HG02798 (cell line): ENCODE data around the gene FAM210B.
A peak's percentile ranks its signal among the peaks of the same experiment; 100 is the strongest.
"Not testable (repeated sequence)": the region's sequence is repeated elsewhere in the genome, so short reads cannot be mapped to it uniquely, and the experiment has no call there.

Source experiments
- ATAC-seq: cut with Tn5 transposase; IDR thresholded peaks from one replicate; pipeline ENCODE4 v1.9.1; 2021; ENCODE audit warnings: mild to moderate bottlenecking; ENCODE audit not compliant: unreplicated experiment, poor library complexity

Gene FAM210B

DNA sequence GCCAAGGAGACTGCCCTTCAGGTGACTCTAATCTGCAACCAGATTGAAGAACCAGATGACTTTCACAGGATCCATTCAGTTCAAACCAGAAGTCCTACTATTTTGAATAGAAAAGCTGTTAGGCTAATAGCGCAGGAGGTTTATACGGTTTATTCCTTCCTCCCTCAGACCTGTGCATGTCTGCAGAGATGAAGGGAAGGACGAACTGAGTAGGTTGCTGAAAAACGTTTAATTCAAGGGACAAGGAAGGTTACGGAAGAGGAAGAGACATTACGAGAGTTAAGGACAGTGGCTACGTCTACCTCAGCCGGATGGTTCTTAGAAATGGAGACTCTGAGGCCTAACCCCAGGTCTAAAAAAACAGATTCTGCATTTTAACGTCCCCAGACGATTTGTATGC lies 32.3 kb downstream of the FAM210B start:
- ATAC-seq: no peak

DNA sequence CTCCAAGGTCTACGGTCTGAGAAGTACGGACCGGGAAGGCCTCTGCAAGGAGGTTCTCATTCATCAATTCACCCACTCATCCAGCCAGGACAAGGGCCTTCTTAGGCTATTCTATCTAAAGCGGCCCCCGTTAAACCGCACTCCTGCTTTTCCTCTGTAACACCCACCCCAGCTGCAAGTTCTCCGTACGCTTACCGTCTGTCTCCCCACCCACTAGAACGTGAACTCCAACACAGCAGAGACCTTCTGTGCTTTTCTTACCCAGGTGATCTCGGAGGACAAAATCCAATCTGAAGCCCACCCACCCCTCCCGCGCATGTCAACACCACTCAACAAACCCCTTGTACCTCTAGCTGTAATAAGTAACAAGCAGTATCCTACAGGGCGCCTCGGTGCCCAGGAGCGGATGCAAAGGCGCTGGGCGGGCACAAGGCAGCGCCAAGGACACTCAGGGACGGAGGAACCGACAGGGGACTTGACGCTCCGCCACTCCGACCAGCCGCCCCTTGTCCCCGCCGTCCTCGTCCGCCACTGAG lies 32.9 kb downstream of the FAM210B start:
- peak; percentile 30 for ATAC-seq

- ATAC-seq: peak; percentile 96
Measured at GRCh38 chr20:56392132-56392880, 33.5 kb downstream of the FAM210B start, which contains the start of the genes AURKA and CSTF1. AURKA (minus strand) TSS chr20:56392215; CDS start chr20:56388197, 4,018 bp downstream. CSTF1 (plus strand) TSS chr20:56392645; CDS start chr20:56395553, 2,908 bp downstream.

GRCh38 chr20:56392881-56393482 lies 34.2 kb downstream of the FAM210B start:
- no peak for ATAC-seq

DNA sequence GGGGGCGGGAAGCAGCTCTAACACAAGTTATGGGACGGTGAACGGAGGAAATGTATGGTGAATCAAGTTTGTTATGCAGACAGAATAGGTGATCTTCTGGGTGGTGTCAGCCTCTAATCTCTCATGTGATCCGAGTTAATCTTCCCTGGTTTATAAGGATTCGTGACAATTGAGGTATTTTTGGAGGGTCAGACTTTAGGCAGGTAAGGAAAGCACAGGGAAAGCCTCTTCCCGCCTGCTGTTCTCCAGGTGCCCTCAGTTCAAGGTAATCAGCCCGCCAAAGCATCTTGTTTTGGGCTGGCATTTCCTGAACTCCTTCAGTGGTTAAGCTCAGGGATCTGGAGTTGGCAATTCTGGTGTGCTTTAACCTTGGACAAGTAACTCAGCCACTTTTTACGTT lies 34.9 kb downstream of the FAM210B start:
- ATAC-seq: no peak

GRCh38 chr20:56395166-56395565 lies 36.4 kb downstream of the FAM210B start:
- ATAC-seq: no peak

DNA sequence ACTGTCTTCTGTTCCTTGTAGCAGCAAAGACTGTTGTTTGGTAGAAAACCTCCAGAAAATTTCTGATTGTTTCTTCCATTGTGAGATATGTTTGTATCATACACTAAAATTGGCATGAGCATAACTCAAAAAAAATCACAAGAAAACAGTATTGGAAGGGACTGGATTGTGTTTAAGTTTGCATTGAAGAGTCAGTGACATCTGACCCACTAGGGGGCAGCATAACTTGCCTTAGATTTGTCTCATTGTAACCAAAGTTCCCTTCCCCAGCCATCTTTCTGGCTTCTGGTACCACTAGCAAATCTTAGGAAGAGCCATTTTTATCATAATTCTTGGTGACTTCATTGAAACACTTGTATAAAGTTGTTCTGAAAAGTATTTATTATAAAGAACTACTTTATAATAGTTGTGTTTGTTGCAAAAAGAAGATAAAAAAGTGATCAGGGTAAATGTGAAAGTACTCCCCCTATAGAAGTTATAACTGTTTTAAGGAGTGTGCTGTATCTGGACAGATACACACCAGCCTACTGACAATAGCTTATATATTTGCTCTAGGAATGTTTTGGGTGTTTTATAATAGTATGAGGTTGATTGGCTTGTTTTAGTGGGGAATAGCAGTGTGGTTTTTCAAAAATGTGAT lies 41.3 kb downstream of the FAM210B start:
- peak; percentile 70 for ATAC-seq

- ATAC-seq: no peak
Measured at GRCh38 chr20:56403465-56403864, 44.7 kb downstream of the FAM210B start.

- not testable (repeated sequence) for ATAC-seq
Measured at GRCh38 chr20:56405356-56405755, 46.6 kb downstream of the FAM210B start.

DNA sequence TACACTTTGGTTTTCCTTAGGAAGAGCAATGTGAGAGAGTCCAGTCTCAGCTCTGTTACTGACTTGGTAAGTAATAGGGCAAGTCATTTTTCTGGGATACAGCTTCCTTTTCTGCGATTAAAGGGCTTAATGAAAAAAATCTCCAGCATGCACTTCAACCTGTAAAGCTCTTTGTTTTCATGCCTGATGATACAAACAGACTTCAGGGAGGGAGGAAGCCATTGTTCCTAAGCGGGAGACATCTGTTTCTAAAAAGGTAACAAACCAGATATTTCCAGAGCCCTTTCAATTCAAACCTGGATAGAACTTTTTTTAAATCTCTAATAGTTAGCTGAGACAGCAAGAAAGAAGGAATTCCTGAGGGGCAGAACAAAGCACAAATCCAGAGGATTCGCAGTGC lies 48.1 kb downstream of the FAM210B start:
- ATAC-seq: no peak

DNA sequence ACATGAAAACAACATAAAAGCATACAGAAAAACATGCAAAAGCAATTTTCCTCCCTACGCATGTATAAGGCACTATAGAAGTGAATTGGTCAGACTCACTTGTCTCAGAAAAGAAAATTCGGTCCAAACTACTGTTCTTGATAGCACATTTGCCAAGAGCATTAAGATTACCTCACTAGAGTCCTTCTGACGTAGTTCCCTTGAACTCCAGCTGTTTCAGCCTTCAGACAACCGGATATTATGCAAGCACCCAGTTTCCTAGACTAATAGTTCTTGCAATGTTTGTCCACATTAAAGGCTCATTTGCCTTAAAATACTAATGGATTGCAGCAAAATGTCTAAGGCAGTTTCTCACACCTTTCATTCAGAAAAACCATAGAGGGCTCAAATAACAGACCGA lies 50.7 kb downstream of the FAM210B start:
- ATAC-seq: no peak

DNA sequence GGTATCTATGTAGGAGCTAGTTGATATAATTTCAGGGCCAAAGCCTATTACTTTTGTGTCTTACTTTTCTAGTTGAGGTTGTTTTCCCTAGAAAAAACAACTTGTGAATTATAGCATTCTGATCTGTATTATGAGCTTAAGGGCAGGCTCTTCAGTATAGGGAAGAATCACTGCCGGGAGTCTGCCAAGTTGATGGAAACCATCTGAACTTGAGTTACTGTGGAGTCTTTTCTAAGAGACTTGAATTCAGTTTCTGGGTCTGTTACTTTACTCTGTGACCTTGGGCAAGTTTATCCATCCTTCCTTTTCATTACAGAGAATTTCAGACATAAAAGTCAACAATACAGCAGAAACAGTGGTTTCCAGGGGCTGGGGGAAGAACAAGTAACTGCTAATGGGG lies 51.2 kb downstream of the FAM210B start:
- ATAC-seq: no peak

GRCh38 chr20:56411287-56411686 lies 52.5 kb downstream of the FAM210B start:
- ATAC-seq: not testable (repeated sequence)

GRCh38 chr20:56411759-56412472 lies 53.1 kb downstream of the FAM210B start, which contains the start of gene CASS4:
CASS4 (plus strand) TSS chr20:56412260; CDS start chr20:56412459, 199 bp downstream.
- ATAC-seq: peak; percentile 57

DNA sequence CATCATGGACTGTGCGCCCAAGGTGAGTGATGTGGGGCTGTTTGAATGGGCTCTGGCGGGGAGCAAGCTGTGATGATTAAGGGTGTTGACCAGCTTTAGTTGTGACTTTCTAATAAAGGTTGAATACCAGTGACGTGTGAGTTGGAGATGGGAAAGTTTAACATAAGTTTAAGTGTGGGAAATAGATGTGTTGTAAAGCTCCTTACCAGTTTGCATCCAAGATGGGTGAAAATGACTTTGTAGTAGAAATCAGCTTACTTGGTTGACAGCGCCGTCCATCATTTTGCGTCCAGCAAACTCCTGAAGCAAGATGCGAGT lies 53.7 kb downstream of the FAM210B start:
- ATAC-seq: peak; percentile 21

DNA sequence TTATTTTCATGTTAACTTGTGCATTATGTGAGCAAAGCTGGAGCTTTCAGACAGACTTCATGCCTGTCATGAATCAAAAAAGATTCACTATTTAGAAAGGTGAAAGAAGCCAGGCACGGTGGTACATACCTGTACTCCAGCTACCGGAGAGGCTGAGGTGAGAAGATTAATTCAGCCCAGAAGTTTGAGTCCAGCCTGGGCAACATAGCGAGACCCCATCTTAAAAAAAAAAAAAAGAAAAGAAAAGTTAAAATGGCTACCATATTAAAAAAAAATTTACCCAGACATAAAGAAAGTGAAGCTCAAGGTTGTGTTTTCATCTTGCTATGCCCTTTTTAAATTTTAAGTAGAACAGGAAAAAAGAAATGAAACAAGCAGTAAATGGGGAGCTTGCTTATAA lies 54.2 kb downstream of the FAM210B start:
- ATAC-seq: no peak

- ATAC-seq: no peak
Measured at GRCh38 chr20:56414842-56415765, 56.3 kb downstream of the FAM210B start.

DNA sequence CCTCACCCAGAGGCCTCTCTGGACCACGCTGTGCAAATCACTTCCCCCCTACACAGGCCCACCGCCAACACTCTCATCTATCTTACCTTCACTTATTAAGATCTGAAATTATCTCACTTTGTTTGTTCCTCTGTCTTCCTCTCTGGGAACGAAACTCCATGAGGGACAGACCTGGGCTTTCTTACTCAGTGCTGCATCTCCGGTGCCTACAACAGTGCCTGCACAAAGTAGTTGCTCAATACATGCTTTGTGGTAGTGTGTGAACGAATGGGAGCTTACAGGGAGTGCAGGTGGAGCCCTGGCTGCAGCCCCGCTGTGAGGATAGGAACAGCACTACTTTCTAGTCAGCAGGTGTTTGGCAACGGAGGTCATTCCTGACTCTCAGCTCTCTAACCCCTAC lies 58.6 kb downstream of the FAM210B start:
- no peak for ATAC-seq

DNA sequence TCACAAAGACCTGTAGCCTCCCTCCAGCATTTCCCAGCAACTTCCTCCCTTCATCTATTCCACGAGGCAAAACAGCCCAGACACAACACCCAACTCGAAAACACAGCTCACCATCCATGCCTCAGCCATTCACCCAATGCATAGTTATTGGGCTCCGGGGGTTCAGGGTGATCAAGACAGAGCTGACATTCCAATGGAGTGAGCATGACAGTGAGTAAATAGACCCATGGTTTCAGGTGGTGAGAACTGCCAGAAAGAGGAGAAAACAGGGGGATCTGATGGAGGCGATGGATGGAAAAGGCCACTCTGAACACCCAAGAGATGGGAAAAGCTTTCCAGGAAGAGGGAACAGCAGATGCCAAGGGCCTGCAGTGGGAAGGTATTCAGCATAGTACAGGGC lies 59.1 kb downstream of the FAM210B start:
- no peak for ATAC-seq
